RPMI7951 (cell line): ENCODE results near the gene SLC25A1. TPM values are rescaled to one million over a fixed set of nuclear protein-coding genes. Genes with fewer than 3 reads are reported as not detected.

Source experiments
- DNase-seq: peaks from one replicate; pipeline ENCODE4 v3.0.0-alpha.2; 2012; ENCODE audit warnings: low read depth
- total RNA-seq: library from RNA; depleted of rRNA; stranded (reverse); fragments of >200 nt; shearing (Covaris generic); gene quantifications from 2 replicates; pipeline ENCODE4 v1.2.3, GENCODE V29; 2014; rRNA removed

Gene SLC25A1
- 58.3 and 70.0 TPM in 2 replicates for total RNA-seq

DNA sequence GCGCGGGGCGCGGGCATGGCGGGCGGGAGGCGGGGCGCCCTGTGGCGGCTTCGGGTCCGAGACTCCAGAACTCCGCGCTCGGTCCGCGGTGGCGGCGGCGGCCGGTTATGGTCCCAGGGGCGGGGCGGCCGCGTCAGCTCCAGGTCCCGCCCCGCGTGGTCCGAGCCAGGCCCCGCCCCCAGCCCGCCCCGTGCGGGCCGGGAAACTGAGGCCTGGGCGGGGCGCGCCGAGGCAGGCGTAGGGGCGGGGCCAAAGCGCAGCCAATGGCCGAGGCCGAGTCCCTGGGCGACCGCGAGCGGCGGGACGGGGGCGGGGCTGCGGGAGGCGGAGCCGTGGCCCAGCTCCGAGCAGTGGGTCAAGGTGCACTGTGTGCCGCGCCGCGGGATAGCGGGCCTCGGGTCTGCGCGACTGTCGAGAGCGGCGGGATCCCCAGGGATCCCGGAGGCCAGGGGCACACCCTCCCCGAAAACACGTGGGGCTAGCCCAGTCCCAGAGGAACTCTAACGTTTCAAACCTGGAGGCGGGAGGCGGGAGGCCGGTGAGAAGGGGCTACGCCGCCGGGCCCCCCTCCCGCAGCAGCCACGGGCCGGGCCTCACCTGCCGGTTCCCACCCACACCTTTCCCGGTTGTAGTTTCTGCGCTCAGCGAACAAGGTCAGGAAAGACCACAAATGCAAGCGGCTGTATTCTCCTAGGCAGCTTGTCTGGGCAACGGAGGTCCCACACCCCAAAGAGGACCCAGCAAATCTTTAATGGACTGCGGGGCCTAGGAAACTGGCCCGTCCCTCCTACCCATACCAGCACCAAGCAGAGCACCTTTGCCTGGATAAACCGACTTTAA is at the start of gene SLC25A1:
Gene SLC25A1, minus strand, starts transcription at position 80 of the 840 bp plus-strand sequence. Its CDS starts 63 bp downstream, at position 17.
- DNase-seq = peak; percentile 81

DNA sequence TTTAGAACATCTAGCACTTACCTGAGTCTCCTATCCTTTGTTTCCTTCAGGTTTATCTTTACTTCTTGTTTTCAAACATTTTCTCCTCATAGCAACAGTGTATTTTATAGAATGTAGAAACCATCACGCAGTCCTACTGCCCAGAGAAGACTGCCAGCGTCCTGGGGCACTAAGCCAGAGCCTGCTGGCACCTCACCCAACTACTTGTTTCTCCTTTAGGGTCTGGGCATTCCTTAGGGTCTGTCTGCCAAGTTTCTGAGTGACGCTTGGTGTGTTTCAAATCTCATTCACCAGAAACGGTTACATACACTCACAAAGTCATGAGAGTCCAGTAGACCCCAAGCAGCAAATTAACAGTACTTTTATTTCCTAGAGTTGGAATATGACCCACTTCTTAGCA is 49.6 kb upstream of the SLC25A1 start:
- DNase-seq = no peak

DNA sequence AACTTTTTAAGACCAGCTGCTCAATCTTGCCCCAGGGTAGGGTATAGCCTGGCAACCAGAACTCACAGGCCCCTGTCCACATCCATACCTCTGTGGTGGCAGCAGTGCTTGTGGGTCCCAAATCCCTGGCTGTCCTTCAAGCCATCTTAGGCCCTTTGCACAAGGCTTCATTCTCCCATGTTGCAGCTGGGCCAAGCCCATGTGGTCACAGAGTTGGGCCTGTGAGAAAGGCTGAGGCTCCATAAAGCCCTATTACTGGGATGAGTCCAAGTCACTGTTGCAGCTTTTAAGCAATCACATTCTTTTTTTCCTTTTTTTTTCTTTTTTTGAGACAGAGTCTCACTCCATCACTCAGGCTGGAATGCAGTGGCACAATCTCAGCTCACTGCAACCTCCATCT is 47.9 kb upstream of the SLC25A1 start:
- no peak for DNase-seq

DNA sequence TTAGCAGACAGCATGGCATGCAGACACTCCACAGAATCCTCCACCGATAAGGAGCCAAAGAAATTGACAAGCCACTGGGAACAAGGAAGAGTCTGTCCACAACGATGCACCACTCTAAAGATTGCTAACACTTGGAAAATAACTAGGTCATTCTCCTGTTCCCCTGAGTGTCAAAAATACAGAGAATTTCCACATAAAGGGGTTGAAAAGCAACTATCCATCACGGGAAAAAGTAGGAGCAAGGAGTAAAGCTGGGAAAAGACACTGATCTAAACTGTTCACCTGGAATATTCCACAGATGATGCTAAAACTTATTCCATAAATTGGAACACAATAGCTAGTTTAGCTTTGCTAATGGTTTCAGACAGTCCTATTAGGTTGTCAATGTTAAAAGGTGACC is 47.0 kb upstream of the SLC25A1 start:
- no peak for DNase-seq

DNA sequence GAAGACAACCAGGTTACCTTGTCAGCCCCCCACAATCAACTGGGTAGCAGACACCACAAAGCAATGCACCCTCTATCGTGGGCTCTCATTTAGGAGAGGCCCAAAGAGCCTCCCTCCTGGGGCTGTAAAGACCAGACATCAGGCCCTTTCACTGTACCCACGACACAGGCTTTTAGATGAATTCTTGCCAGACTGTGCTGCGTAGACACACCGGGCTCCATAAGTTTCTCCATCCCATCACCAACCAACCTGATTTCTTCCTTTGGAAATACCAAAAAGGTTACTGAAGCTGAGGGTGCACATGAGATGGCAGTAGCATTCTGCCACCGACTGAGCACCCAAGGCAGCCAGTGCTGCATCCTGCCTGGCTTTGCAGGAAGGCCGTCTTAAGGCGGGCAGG is 46.4 kb upstream of the SLC25A1 start:
- DNase-seq = no peak

DNA sequence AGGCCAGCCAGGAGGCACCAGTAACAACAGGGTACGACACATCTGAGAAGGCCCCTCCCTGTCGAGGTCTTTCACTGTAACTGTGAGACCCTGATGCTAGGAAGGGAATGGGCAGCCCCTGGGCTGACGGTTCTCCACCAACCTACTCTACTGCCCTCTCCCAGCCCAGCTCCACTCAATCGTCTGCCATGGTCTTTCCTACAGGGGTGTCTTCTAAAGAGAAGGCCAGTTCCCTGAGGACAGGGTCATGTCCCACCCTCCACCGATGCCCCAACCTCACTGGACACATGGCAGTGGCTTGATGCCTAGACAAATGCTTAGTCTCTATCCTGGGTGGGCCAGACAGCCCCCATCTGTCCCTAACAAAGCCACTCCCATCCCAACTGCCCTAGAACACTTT is 46.0 kb upstream of the SLC25A1 start:
- no peak for DNase-seq

DNA sequence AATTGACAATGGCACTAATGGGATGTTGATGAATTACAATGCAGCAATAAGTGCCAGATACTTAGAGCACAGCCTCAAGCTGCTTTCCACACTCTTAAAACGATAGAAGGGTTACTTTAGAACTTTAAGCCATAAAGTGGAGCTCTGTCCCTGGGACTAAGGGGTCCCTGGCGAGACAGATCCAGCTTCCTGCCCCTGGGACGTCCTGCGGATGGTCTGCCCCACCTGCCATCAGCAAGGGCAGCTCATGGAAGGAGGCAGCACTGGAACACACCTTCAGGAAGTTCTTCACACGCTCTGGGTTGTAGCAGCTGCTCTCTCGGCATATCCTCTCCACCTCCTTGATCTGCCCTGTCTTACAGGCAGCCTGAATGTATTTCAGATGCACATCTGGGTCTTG is 45.1 kb upstream of the SLC25A1 start:
- no peak for DNase-seq

DNA sequence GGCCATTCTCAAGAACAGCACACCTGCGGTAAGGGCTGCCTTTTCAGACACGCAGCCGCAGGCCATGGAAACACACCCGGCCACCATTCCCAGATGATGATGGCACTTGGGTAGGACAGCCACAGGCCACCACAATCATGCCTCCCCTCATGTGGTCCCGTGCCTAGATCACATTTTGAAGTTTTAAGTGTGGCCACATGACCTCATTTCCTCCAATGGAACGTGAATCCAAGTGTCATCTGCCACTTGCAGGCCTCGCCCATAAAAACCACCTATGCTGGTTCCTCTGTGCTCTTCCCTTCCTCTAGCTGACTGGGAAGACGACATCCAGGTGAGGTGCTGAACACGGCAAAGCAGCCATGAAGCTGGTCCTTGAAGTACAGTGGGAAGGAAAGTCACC is 44.6 kb upstream of the SLC25A1 start:
- no peak for DNase-seq

DNA sequence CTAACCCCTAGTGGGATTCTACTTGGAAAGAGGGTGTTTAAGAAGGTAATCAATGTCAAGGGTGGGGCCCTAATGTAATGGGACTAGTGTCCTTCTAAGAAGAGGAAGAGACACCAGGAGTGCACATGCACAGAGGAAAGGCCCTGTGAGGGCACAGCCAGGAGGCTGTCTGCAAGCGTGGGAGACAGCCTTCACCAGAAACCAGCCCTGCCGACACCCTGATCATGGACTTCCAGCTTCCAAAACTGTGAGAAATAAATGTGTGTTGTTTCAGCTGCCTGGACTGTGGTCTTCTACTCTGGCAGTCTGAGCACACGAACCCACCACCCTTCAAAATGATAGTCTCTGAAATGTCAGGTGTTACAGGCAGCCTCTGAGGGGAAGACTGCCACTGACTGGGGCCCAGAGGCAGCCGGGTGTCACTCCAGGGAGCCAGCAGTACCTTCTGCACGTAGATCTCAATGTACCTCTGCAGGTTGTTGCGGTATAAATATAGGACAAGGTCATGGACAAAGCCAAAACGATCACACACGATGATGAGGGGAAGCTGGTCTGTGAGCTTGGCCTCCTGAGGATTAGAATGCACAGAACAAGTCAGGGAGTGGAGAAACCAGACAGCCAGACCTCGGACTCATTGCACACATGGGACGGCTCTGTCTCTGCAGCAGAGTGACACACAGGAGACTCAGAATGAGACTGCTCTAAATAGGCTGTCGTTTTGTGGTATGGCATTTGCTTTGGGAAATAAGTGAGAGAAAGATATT is 43.9 kb upstream of the SLC25A1 start:
- DNase-seq = no peak

DNA sequence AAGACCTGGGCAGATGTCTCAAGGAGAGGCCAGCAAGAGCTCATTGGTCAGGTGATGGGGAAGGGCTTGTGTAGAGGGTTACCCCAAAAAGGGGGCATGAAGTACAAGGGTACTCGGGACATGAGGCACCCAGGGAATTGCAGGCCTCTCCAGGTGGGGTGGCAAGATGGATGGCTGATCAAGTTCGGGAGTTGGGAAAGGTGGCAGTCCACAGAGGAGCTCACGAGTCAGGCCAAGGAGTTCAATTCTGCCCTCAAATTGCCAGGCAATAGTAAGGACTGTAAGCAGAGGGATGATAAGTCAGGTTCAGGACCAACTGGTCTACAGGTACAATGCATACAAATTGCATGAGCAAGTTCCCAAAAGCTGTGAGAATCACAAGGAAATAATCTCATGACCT is 42.3 kb upstream of the SLC25A1 start:
- no peak for DNase-seq

DNA sequence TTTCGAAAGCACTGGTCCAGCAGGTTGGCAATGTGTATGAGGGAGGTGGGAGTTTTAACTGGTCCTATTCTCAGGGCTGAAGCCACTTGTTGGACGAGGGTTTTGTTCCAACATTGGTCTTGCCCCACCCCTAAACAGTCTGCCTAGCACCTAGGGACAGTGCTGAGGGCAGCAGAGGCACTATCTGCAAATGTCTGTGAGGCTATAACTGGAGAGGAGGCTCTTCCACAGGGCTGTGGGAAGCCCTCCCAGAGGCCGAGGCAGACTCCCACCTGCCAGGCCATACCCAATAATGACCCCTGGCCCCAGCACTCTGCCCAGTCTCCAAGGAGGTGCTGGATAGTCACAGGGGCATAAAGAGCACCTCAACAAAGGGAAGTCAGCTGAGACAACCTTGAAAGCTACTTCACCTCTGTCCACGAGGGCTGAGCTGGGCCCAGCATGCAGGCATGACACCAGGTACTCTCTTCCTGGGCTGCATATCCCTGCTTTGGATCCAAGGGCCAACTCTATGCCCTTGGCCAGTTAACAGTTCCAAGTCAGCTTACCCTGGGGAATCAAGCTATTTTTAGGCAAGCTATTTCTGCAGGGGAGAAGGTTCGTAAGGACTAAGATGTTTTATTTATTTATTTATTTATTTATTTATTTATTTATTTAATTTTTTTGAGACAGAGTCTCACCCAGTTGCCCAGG is 40.2 kb upstream of the SLC25A1 start:
- no peak for DNase-seq

DNA sequence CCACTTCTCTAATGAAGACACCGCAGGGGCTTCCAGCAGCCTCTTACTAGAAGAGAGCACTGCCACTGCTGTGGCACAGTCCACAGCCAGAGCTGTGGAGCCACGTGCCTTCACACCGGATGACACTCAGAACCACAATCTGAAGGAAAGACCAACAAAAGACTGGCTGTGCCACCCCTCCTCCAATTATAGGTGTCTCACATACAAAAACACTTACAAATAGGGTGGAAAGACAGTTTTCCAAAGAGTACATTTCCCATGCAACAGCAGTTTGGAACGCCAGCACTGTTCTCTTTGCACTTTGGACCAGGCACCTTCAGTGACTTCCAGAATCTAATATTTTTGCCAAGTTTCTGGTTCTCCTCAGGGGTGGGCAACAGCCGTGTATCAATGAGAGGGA is 38.0 kb upstream of the SLC25A1 start:
- no peak for DNase-seq

DNA sequence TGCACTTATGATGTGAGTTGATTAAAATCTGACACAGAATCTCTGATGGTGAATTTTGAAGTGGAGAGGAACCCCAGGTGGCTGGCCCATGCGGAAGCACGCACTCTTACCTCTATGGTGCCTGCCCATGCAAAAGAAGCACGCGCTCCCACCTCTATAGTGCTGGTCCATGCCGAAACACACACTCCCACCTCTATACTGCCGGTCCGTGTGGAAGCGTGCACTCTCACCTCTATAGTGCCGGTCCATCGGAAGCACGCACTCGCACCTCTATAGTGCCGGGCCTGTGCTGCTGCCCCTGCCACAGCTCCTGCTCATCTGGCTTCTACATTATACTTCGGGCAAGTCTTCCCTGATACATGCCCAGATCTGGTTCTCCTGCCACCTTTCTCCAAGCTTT is 36.8 kb upstream of the SLC25A1 start:
- DNase-seq = no peak

DNA sequence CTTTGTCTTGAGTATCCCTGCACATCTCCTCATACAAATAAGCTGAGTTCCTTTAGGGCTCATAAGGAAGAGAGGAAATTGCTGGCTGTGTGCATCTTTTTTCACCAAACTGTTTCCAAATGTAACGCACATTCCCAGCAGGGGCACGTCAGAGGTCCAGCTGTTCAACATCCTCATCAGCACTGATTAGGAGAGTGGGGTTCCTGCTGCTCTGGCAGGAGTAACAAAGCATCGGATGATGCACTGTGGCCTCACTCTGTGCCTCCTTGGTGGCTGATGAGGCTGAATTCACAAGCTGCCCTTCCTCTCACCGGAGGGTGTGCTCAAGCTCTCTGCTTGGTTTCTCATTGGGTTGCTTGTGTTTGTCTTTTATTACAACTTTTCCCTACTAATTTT is 35.5 kb upstream of the SLC25A1 start:
- no peak for DNase-seq

DNA sequence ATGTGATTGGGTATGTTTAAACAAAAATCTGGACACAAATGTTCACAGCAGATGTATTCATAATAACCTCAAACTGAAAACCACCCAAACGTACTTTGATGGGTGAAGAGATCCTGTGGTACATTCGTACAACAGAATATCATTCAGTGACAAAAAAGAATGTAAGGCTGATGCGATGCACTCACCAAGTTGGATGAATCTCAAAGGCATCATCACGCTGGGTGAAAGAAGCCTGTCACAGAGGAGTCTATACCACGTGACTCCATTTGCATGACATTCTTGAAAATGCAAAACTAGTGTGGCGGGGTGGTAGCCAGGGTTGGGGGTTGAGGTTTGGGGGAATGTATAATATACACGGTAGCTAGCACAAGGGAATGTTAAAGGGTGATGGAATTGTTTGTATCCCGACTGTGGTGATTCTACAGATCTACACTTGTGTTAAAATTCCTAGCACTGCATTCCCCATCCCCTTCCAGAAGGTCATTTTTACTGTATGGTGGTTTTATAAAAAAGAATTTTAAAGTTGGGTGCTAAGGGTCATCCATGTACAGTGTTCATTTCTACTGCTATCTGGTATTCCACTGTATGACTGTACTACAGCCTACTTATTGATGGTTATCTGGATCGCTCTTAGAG is 35.0 kb upstream of the SLC25A1 start:
- DNase-seq = no peak

DNA sequence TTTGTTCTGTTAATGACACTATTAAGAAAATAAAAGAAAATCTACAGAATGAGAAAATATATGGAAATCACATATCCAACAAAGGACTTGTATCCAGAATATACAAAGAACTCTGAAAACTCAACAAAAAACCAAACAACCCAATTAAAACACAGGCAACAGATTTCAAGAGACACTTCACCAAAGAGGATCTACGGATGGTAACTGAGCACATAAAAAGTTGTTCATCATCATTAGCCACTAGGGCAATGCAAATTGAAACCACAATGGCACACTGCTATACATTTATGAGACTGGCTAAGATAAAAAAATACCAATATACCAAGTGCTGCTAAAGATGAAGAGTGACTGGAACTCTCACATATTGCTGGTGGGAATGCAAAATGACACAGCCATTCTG is 34.5 kb upstream of the SLC25A1 start:
- DNase-seq = no peak

DNA sequence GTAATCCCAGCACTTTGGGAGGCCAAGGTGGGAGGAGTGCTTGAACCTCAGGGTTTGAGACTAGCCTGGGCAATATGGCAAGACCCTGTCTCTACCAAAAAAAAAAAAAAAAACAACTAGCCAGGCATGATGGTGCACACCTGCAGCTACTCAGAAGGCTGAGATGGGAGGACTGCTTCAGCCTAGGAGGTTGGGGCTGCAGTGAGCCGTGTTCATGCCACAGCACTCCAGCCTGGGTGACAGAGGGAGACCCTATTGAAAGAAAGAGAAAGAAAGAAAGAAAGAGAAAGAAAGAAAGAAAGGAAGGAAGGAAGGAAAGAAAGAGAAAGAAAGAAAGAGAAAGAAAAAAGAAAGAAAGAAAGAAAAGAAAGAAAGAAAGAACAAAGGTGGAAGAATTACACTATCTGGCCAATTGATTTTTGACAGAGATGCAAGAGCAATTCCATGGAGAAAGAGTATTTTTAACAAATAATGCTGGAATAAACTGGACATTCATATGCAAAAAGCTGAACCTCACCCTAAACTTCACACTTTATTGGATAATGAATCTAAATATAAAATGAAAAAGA is 33.9 kb upstream of the SLC25A1 start:
- DNase-seq = no peak

DNA sequence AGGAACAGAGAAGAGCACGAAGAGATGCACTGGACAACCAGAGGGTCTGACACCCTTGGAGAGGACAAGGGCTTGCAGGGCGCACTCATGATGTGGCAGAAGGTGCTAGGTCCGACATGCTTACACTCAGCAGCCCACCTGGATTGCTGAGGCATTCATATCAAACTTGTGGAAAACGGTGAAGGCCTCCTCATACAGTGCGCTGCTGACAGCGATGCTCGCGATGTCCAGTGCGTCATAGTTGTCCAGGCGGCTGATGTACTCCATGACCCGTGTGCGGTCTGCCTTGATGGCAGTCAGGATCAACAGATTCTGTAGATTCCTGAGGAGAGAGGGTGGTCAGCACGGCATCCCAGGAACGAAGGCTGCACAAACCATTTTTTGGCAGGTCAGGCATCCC is 31.7 kb upstream of the SLC25A1 start:
- DNase-seq = no peak

DNA sequence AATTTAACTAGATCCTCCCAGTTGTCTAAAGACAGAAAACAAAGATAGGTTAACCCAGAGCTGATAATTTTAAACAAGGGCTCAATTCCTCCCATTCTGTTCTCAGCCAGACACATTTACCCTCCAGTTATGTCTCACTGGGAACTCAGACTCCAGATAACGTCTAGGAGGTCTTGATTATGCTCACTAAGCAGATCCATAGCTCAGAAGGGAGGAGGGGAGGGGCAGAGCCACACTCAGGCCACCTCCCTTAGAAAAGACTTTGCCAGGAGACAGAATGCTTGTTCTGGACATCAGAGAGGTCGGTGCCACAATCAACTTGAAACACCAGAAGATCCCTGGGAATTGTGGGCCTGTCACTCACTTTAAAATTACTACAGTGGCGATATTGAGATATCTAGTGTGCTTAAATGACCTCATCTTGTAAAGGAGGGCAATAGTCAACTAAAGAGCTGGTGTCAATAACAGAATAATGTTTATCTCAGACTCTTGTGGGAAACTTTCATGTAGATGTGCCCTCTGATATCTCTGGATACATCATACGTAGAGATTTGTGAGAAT is 29.8 kb upstream of the SLC25A1 start:
- no peak for DNase-seq

DNA sequence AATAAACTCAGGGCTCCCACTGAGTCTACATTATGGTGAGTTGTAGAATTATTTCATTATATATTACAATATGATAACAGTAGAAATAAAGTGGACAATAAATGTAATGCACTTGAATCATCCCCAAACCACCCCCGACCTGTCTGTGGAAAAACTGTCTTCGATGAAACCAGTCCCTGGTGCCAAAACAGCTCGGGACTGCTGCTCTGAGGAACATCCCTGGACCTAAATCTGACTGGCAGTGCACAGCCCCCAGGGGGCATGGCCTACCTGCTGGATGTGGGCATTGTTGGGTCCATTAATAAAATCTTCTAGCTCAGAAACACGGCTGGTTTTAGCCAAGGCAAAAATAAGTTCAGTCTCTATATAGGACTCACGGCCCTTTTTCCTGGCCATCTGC is 29.3 kb upstream of the SLC25A1 start:
- DNase-seq = no peak

DNA sequence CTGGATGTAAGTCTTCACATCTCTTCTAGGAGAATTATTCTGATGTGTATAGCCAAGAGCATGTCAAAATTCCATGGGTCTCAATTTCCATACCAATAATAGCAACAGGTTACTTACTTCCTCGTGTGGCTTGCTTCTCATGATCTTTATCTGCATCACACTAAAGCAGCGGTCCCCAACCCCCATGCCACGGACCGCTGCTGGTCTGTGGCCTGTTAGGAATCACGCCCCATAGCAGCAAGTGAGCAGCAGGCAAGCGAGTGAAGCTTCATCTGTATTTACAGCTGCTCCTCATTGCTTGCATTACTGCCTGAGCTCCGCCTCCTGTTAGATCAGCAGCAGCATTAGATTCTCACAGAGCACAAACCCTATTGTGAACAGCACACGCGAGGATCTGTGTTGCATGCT is 28.9 kb upstream of the SLC25A1 start:
- DNase-seq = no peak
